Glomerular endothelial cell (primary cell): ENCODE data around the gene NEMF. TPM values are rescaled to one million over a fixed set of nuclear protein-coding genes. Genes with fewer than 3 reads are reported as not detected.
"Not testable (repeated sequence)": the region's sequence is repeated elsewhere in the genome, so short reads cannot be mapped to it uniquely, and the experiment has no call there.

Experiments
- DNase-seq: peaks from one replicate; pipeline ENCODE4 v3.0.0-alpha.2; 2011; ENCODE audit warnings: low read depth, low spot score; ENCODE audit errors: extremely low read depth
- total RNA-seq: library from RNA; depleted of rRNA; stranded (reverse); fragments of >200 nt; gene quantifications from 2 replicates; pipeline ENCODE4 v1.2.3, GENCODE V29; 2015

NEMF gene
- total RNA-seq, 1 donor from 2014 or later, result 59.4 TPM

DNA sequence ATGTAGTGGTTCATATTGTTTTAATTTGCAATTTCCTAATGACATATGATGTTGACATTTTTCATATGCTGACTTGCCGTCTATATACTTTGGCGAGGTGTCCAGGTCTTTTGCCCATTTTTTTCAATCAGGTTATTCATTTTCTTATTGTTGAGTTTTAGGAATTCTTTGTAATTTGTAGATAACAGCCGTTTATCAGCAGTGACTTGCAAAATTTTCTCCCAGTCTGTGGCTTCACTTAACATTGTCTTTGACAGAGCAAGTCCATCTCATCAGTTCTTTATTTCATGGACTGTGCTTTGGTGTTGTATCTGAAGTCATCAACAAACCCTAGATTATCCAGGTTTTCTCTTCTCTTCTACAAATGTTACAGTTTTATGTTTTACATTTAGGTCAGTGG lies 97.2 kb downstream of the NEMF start:
- DNase-seq, result no peak

DNA sequence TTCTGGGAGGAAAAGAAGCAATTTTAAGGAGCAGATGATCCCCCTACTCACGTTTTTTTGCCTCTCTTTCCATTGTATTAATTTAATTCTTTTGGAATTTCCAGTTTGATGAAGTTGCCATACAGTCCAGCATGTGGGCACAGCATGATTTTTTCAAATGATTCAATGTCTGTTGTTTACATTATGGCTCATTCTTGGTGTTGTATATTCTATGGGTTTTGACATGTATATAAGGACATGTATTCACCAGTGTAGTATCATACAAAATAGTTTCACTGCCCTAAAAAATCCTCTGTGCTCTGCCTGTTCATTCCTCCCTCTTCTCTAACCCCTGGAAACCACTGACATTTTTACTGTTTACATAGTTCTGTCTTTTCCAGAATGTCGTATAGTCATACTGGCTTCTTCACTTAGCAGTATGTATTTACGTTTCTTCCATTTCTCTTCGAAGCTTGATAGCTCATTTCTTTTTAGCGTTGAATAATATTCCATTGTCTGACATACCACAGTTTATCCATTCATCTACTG lies 98.0 kb downstream of the NEMF start:
- no peak for DNase-seq

DNA sequence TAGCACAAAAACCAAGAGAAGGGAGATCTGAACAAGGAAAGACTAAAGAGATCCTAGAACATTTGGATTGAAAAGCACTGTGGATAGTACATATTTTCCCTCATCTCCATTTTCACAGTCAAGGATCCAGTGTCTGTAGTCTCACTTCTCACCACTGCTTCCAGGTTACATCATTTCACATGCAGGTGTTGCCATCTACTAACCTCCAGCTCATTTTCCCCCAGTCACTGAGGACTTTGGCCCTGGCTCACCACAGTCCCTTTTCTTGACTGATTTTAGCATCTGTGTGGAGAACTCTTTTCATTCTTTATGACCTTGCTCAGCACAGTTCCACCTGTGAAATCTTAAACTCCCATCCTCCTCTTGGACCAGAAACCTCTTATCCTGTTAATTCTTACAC lies 106.1 kb downstream of the NEMF start:
- not testable (repeated sequence) for DNase-seq

DNA sequence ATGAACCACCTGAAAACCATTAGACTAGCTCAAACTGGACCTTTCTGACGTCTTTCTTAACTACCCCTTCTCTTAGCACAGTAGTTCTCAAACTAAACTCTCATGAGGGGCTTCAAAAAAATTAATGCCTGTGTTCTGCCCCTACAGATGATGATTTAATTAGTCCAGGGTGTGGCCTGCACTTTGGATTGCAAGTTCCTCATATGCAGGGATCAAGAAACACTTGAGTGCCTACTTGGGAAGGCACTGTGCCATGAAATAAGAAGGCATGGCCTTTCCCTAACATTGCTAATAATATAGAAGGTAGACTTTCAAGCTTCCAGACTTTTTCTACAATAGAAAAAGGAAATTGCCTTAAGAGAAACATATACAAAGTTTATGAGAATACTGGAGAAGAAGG lies 107.4 kb downstream of the NEMF start:
- no peak for DNase-seq

DNA sequence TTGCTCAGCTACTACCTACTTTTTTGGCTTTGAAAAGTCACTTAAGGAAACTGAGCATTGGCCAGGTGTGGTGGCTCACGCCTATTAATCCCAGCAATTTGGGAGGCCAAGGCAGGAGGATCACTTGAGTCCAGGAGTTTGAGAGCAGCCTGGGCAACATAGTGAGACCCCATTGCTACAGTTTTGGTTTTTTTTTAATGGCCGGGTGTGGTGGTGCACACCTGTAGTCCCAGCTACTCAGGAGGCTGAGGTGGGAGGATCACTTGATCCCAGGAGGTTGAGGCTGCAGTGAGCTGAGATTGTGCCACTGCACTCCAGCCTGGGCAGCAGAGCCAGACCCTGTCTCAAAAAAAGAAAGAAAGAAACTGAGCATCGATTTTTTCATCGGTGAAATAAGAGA lies 116.9 kb downstream of the NEMF start:
- not testable (repeated sequence) for DNase-seq

DNA sequence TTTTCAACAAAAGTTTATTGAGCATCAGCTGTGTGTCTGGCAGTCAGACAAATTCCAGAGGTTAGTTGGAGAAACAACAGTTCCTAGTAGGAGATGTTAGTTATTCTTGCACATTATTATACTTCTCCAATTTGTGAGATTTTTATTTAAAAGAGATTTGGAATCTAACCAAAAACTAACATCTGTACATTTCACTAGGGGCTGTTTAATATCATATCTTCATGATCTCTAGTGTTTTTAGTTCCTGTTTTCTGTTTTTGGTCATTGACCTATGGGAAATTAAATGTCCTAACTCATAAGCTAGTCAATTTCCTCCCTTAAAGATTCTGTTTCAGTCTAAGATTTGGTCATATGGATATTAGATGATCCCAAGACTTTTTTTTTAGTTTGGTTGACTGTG lies 118.8 kb downstream of the NEMF start:
- no peak for DNase-seq

DNA sequence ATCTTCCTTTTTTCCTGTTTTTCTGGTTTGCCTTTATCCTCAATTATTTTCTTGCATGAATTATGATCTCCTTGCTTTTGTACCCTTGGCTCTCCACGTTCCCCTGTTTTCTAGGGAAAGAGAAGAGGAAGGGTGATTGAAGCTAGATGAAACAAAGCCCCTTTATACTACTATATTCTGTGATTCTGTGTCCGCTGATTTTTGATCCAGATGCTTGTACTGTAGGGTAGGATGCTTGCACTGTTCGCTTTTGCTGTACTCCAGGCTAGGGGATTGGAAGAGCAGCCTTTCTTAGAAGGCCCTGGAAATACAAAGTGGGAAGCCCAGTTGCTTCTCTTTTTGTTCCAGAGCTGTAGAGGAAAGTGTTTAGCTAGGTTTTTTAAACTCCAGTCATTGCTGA lies 119.7 kb downstream of the NEMF start:
- DNase-seq, result no peak

Other genes with a start within 250 kb of the NEMF start
- 203 and 224 TPM in 2 replicates for gene RPL36AL, start 232.2 kb downstream of the NEMF start, total RNA-seq
- gene MGAT2, start 232.0 kb downstream of the NEMF start, total RNA-seq, result 69.7 and 71.0 TPM in 2 replicates
- 9.4 and 9.8 TPM in 2 replicates for gene DNAAF2, start 217.5 kb downstream of the NEMF start, total RNA-seq
- gene POLE2, start 164.6 kb downstream of the NEMF start, total RNA-seq, result 8.0 and 8.1 TPM in 2 replicates
- gene KLHDC1, start 159.7 kb downstream of the NEMF start, total RNA-seq, result 0.82 and 1.3 TPM in 2 replicates
- 28.6 and 37.8 TPM in 2 replicates for gene KLHDC2, start 84.6 kb downstream of the NEMF start, total RNA-seq
- 73.9 and 74.7 TPM in 2 replicates for gene ARF6, start 40.3 kb upstream of the NEMF start, total RNA-seq